GM18511 (cell line): Measurements from ENCODE around the gene NOC4L.

Source experiments
- ATAC-seq: cut with Tn5 transposase; IDR thresholded peaks from one replicate; pipeline ENCODE4 v1.9.1; 2021; ENCODE audit warnings: mild to moderate bottlenecking, moderate library complexity; ENCODE audit not compliant: unreplicated experiment

Gene NOC4L

GRCh38 chr12:132154941-132155770 is 10.9 kb downstream of the NOC4L start:
- no peak for ATAC-seq

- no peak for ATAC-seq
Observed at GRCh38 chr12:132155771-132156572, 11.7 kb downstream of the NOC4L start.

- ATAC-seq, result no peak
Observed at GRCh38 chr12:132156573-132157325, 12.5 kb downstream of the NOC4L start.

GRCh38 chr12:132157733-132158409 is 13.6 kb downstream of the NOC4L start:
- ATAC-seq, result no peak

- ATAC-seq, result no peak
Observed at GRCh38 chr12:132158677-132159554, 14.7 kb downstream of the NOC4L start.

- no peak for ATAC-seq
Observed at GRCh38 chr12:132159555-132160003, 15.3 kb downstream of the NOC4L start.

GRCh38 chr12:132160016-132160415 is 15.8 kb downstream of the NOC4L start:
- ATAC-seq, result no peak

GRCh38 chr12:132160601-132161035 is 16.4 kb downstream of the NOC4L start:
- no peak for ATAC-seq

- ATAC-seq, result no peak
Observed at GRCh38 chr12:132161036-132161781, 17.0 kb downstream of the NOC4L start.

GRCh38 chr12:132161796-132162507 is 17.7 kb downstream of the NOC4L start:
- ATAC-seq, result no peak

- no peak for ATAC-seq
Observed at GRCh38 chr12:132162508-132163031, 18.3 kb downstream of the NOC4L start.

GRCh38 chr12:132163041-132163910 is 19.0 kb downstream of the NOC4L start:
- ATAC-seq, result no peak

GRCh38 chr12:132163911-132164288 is 19.6 kb downstream of the NOC4L start:
- no peak for ATAC-seq

GRCh38 chr12:132164426-132164825 is 20.2 kb downstream of the NOC4L start:
- ATAC-seq, result no peak

GRCh38 chr12:132165584-132165983 is 21.3 kb downstream of the NOC4L start:
- ATAC-seq, result no peak

- no peak for ATAC-seq
Observed at GRCh38 chr12:132166093-132166492, 21.8 kb downstream of the NOC4L start.
